T1000 (cell line): ENCODE measurements around the gene RAB14.
"Not testable (repeated sequence)": the region's sequence is repeated elsewhere in the genome, so short reads cannot be mapped to it uniquely, and the experiment has no call there.

ENCODE experiments used
- DNase-seq: peaks from one replicate; lab custom pipeline; 2025; ENCODE audit warnings: mixed read lengths; lab: John Stamatoyannopoulos, UW

Gene RAB14

DNA sequence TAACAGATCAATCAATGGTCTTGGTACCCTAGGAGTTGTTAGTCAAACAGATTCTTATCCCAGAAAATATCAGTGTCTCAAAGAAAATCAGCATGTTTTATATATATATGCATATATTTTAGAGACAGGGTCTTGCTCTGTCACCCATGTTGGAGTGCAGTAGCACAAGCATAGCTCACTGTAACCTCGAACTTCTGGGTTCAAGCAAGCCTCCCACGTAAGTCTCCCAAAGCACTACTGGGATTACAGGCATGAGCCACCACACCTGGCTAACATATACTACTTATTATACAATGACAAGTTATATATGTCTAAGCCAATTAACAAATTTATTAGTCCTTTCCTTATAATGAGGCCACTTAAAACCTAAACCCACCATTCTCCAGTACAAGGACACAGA is 10.4 kb downstream of the RAB14 start:
- DNase-seq = no peak

DNA sequence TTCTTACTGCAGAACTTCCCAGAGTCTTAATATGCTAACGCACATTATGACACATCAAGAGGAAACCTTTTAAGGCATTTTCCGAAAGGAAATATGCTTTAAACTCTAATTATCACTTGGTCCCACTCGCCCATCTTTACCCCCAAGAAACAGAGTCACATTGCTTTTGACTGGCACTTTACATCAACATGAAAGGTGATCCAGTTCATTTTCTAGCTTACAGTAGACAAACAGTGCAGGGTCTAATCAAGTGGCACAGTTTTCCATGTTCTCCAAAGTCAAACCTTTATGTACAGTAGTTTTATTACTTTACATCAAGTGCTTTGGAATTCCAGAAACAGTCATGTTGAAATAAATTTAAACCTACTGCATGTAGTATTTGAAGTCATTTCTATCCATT is 12.0 kb downstream of the RAB14 start:
- no peak for DNase-seq

- DNase-seq = no peak
Measured at GRCh38 chr9:121189006-121189405, 12.7 kb downstream of the RAB14 start.

DNA sequence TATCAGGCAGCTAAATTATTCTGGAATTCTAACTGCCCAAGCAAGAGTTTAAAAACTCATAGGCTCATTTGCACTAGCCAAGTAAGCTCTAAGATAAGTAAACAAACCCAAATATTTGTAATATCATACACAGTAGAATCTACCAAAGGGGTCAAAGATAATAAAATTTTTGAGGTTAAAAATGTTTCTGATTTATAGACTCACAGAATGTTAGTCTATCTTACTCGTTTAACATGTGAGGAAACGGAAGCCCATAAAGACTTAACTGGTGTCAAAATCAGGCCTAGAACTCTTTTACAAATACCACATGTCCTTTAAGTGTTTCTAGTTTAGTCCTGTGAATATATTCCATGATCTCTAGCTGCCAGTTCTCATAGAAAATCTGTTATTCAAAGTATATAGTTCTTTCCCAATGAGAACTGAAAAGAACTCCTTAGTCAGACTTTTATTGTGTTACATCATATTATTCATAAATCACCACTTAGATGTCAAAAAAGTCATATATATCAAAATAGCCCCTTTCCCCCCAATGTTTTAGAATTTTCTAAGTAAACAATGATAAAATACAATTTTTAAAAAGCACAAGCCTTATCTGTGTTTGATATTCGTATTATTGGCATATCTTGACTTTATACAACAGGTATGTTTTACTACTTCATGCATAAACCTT is 13.9 kb downstream of the RAB14 start:
- DNase-seq = no peak

DNA sequence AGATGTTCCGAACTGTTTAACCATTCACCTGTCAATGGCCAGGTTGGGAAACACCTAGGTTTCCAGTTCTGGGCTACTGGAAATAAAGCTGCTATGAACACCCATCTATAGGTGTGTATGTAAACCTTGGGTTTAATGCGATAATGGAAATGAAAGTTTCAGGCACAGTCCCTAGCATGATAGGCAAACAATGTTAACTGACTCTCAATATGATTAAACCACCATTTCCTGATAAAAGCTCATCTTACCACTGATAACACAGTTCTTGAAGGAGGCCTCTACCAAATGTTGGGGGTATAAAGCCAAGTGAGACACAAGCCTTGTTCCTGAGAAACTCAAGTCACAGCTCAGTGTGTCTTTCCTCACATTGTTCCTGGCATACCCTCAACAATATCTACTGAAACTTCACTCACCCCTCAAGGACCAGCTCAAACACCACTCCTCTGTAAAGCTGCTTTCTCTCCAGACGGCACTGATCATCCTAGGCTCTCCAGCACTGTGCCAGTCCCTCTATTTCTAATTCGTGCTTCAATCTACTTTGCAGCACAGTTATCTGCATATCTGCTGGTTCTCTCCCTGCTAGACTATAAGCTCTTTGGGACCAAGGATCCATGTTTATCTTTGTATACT is 15.8 kb downstream of the RAB14 start:
- DNase-seq = no peak

GRCh38 chr9:121185178-121185745 is 16.4 kb downstream of the RAB14 start:
- no peak for DNase-seq

- no peak for DNase-seq
Measured at GRCh38 chr9:121184463-121184862, 17.2 kb downstream of the RAB14 start.

GRCh38 chr9:121183666-121184423 is 17.8 kb downstream of the RAB14 start:
- DNase-seq = no peak

DNA sequence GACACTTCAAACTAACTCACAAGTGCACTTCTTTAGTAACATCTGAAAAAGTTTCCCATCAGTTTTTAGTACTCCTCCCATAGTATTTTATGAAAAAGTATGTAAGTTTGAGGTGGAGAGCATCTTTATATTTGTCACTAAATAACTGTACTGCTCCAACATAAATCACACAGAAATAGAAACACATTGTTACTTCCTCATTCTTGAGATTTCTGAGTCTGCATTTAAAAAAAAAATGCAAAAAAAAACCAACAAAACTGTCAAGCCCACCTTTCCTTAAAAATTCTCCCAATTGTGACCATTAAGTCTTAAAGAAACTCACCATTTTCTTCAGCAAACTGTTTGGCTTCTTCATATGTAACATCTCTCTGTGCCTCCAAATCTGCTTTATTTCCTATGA is 18.7 kb downstream of the RAB14 start:
- DNase-seq = no peak

GRCh38 chr9:121182101-121182836 is 19.4 kb downstream of the RAB14 start:
- DNase-seq = no peak

GRCh38 chr9:121179930-121180681 is 21.6 kb downstream of the RAB14 start:
- no peak for DNase-seq

DNA sequence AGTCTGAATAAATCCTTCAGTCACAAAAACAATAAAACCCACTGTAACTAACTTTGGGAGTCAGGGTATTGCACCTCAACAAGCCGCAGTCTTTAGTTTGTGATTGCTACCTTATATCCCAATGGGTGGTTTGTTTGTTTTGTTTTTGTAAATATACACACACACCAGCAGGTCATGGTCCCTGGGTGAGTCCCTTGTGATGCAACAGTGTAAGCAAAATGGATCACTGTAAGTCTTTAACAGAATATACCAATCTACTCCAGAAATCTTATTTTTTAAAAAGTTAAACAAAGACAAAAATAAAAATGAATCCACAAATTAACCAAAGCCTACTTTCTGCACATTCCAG is 22.3 kb downstream of the RAB14 start:
- not testable (repeated sequence) for DNase-seq

GRCh38 chr9:121178676-121179372 is 22.8 kb downstream of the RAB14 start:
- DNase-seq = no peak

DNA sequence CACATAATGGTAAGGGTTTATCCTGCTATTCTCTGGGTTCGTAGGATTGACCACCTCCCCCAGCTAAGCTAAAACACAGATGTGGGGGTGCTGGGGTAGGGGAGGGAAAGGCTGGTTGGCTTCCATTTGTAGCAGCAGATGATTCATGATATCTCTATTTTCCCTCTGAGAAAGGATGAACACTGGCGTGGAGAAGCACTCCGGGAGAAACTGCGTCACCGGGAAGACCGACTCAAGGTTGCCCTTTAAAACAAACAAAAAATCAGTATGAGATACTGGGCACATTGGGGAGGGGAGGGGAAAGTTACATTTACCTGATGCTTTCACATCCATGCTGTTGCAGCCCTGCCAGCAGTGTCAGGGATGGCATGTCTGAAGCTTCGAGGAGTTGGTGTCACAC is 28.2 kb downstream of the RAB14 start:
- no peak for DNase-seq

DNA sequence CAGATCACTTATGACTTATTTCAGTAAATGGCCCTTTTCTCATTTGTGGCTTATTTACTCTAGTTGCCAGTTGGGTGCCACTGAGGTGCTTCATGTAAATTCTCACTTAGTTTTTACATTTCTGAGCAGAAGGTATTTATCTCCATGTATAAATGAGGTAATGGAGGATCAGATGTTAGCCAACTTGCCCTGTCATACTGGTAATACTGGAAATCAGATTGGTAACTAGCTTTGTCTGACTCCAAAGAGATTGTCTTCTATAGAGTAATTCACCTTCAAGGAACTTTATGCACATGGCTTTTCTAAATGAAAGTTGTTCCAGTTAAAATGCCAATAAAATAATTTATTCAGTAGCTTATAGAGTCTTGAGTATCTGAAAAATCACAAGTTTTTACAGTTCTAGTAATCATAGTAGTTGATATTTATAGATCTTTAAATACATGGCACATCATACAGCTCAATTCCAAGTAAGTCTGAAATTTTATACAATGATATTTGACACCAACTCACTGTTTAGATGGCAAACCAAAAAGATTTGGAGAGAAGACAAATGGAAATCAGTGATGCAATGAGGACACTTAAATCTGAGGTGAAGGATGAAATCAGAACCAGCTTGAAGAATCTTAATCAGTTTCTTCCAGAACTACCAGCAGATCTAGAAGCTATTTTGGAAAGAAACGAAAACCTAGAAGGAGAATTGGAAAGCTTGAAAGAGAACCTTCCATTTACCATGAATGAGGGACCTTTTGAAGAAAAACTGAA is 28.8 kb downstream of the RAB14 start:
- DNase-seq = no peak

GRCh38 chr9:121171236-121171635 is 30.4 kb downstream of the RAB14 start:
- DNase-seq = no peak

DNA sequence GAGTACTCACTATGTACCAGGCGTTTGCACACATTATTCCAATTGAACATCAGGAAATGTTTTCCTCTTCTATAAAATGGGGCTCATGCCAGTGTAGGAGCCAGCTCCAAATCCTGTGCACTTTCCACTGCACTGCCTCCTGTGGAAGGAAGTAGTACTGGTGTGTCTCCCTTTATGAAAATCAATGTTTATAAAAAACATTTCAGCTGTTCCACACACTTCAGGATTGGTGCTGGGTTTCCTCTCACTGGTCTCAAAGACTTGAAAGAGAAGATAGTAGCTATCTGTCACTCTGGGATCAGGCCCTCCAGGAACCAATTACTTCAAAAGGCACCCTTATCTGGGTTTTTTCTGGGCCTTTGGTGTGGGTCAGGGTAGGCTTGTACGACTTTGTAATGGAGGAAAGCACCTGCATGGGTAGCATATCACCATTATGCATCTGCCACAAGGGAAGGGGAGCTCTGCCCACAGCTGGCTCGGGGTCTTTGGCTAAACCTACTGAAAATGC is 32.5 kb downstream of the RAB14 start:
- no peak for DNase-seq

- no peak for DNase-seq
Measured at GRCh38 chr9:121168052-121168451, 33.6 kb downstream of the RAB14 start.

GRCh38 chr9:121160025-121160424 is 41.6 kb downstream of the RAB14 start:
- no peak for DNase-seq

GRCh38 chr9:121157939-121158338 is 43.7 kb downstream of the RAB14 start:
- DNase-seq = no peak
